Urinary bladder (tissue), 4 donors: Measurements from ENCODE around the gene MACROD2. TPM values are rescaled to one million over a fixed set of nuclear protein-coding genes. Genes with fewer than 3 reads are reported as not detected.
A peak's percentile ranks its signal among the peaks of the same experiment; 100 is the strongest.

Experiments used
- DNase-seq: peaks from one replicate; pipeline ENCODE4 v3.0.0-alpha.2; 2015; ENCODE audit errors: extremely low spot score
- H3K27ac ChIP-seq: one replicate; pipeline ENCODE4 v1.5.1; 2013; ENCODE audit warnings: low read depth, mild to moderate bottlenecking, moderate library complexity
- H3K36me3 ChIP-seq: one replicate; pipeline ENCODE4 v1.6.1; 2013; ENCODE audit warnings: mild to moderate bottlenecking, moderate library complexity; ENCODE audit not compliant: insufficient read depth
- H3K4me1 ChIP-seq: one replicate; pipeline ENCODE4 v1.6.1; 2013; ENCODE audit warnings: mild to moderate bottlenecking, moderate library complexity; ENCODE audit not compliant: insufficient read depth
- H3K4me3 ChIP-seq: one replicate; pipeline ENCODE4 v1.5.1; 2013; ENCODE audit warnings: low read depth, low read length
- WGBS: extraction: QIAGEN DNeasy Blood & Tissue Kit; methylation state at CpG from one replicate; pipeline ENCODE4 v1.1.7; 2013; 5-methylcytosine and 5-hydroxymethylcytosine counted together
- polyA plus RNA-seq: library from polyadenylated mRNA; stranded (reverse); fragments of 200-250 nt; gene quantifications from one replicate; pipeline ENCODE4 v1.2.3, GENCODE V29; 2013
- total RNA-seq: library from RNA; depleted of rRNA; stranded (reverse); fragments of >200 nt; gene quantifications from one replicate; pipeline ENCODE4 v1.2.3, GENCODE V29; 2014
- donor health status: healthy with polysubstance abuse.
- donor health status: healthy.

The MACROD2 gene
- total and polyA plus RNA-seq, 2 donors: 3.0 to 28.2 TPM

DNA sequence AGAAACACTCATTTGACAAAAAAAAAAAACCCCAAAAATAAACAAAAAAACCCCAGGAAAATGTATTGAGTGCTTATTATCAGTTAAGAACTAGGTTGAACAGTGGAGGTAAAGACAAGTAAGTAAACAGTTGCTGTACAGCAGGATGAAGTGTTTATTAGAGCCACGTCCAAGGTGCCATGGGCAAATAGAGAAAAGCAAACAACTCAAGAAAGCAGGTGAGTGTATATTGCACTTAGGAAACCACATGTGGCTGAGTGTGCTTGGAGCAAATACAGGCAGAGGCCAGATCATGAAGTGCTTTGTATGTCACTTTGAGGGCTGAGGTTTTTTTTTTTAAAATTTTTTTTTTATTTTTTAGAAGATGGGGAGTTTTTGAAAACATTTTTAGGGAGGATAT, 98.3 kb downstream of the MACROD2 start:
- no peak for DNase-seq
- WGBS: 56% methylated on average over 1 of the region's 1 CpG

DNA sequence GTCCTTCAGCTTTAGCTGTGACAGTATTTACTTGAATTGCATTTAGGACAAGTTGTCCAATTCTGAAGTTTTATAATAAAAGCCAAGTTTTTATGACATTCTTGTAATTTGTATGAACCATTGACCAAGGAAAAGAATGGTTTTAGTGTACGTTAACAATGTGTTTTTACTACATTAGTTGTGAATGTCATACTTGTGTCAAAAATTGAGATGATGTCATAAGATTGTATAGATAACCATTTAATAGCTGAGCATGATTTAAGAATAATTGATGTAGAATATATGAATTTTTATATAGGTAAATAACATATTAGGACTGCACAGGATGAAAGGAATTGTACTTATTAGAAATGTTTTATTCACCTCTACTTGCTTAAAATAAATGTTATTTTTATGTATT, 102.9 kb downstream of the MACROD2 start:
- Histone ChIP-seq H3K4me3 (no peak overlapping the region), H3K27ac (no peak overlapping the region), H3K4me1 (no peaks in the 10 kb centered on the region), H3K36me3 (no peaks in the 10 kb centered on the region)
- no peak for DNase-seq
- 82% methylated on average over 1 of the region's 1 CpG for WGBS

More for the DNA sequence above, 98.3 kb downstream of the MACROD2 start:
- Histone ChIP-seq H3K4me3 (no peak overlapping the region), H3K27ac (no peak overlapping the region), H3K36me3 (no peaks in the 10 kb centered on the region), H3K4me1 (no peaks in the 10 kb centered on the region)

DNA sequence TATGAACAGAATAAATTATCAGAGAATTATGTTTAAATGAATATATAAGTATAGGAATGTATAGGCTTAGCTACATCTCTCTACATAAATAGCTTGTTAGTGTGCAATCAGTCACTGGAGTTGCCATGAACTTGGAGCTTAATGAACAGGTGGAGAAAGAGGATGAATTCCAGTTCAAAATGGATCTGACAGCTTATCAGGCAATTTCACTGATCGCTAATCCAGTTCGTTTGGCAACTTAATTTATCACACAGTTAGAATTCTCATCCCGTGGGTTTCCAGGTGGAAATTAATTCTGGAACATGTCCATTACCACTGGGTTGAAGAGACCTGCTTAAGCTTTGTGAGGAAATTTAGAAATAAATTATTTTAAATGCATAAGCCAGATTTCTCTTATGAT, 118.1 kb downstream of the MACROD2 start:
- Histone ChIP-seq H3K36me3 (peaks cover 1% of the 10 kb centered on the region), H3K4me3 (no peak overlapping the region), H3K4me1 (no peaks in the 10 kb centered on the region), H3K27ac (no peak overlapping the region)
- DNase-seq: no peak
- 76% methylated on average over 3 of the region's 3 CpGs for WGBS

DNA sequence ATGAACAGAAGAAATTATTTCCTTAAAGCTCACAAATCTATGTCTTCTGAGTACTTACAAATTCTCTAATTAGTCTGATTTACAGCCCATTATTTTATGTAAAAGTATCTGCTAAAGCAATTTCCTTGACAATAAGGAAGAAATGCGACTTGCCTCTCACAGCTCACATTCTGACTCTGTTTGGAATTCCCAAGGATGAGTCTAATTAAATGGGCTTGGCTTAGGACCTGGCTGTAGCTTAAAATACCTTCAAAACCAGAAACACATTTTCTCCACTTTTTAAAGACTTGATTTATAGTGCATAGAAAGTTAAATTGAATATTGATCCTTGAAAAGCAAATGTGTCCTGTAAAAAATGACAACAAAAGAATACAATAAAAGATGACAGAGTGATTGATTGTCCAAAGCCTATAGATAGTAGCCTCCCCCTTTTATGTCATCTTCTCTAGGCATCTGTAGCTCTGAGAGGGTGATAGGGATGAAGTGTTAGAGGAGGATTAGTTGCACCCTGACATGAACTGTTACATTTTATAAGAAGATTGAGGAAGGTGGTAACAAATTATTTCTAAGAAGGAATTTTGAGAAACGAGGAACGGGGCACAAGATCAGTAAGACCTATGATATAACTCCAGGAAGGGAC, 118.9 kb downstream of the MACROD2 start:
- H3K27ac ChIP-seq: no peak overlapping the region
- WGBS: 79% methylated on average over 3 of the region's 3 CpGs
- DNase-seq: no peak
- H3K4me1 ChIP-seq: no peaks in the 10 kb centered on the region
- H3K4me3 ChIP-seq: no peak overlapping the region
- peaks cover 1% of the 10 kb centered on the region for H3K36me3 ChIP-seq

DNA sequence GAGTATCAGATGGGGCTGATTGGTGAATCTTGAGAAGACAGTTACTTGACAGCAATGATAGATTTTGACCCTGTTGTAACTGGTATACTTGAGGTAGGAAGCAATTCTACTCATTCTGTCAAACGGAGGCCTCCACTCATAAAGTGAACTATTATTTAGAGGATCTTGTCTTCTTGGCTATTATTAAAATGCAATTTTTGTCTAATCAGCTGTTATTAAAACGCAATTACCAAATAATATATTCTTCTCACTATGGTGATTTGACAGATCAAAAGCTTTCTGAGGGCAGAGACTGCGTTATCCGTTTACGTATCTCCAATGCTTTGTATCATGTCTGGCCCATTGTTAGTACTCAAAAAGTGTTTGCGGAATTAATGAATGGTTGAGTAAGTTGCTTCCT, 120.7 kb downstream of the MACROD2 start:
- Histone ChIP-seq H3K4me1 (no peaks in the 10 kb centered on the region), H3K36me3 (peaks cover 1% of the 10 kb centered on the region), H3K4me3 (no peak overlapping the region), H3K27ac (no peak overlapping the region)
- no peak for DNase-seq
- WGBS: 96% methylated on average over 6 of the region's 6 CpGs

DNA sequence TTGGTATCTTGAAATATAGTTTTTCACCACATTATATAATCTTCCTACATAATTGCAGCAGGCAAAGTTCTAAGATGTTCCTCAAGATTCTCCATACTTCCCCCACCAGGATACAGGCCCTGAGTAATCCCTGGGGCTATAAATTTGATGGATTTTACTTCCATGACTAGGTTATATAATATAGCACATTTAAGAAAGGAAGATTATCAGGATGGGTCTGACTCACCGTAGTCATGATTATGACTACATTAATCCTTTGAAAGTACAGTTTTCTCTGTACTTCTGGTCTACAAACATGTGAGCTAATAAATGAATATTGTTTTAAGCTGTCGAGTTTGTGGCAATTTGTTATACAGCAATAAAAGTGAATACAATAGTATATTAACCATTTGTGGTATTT, 122.5 kb downstream of the MACROD2 start:
- 36% methylated on average over 2 of the region's 2 CpGs for WGBS
- Histone ChIP-seq H3K36me3 (peaks cover 1% of the 10 kb centered on the region), H3K4me3 (no peak overlapping the region), H3K4me1 (no peaks in the 10 kb centered on the region), H3K27ac (no peak overlapping the region)
- DNase-seq: no peak

DNA sequence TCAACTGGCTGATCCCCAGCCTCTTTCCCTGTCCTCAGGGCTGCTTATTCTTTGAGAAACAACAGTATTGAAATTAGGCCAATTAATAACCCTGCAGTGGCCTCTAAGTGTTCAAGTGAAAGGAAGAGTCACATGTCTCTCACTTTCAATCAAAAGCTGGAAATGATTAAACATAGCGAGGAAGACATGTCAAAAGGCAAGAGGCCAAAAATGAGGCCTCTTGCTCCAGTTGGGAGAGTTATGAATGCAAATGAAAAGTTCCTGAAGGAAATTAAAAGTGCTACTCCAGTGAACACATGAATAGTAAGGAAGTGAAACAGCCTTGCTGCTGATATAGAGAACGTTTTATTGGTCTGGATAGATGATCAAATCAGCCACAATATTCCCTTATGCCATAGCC, 131.5 kb downstream of the MACROD2 start:
- DNase-seq: no peak
- Histone ChIP-seq H3K4me1 (no peaks in the 10 kb centered on the region), H3K4me3 (no peak overlapping the region), H3K27ac (no peak overlapping the region), H3K36me3 (peaks cover 1% of the 10 kb centered on the region)
- WGBS: 79% methylated on average over 2 of the region's 2 CpGs

DNA sequence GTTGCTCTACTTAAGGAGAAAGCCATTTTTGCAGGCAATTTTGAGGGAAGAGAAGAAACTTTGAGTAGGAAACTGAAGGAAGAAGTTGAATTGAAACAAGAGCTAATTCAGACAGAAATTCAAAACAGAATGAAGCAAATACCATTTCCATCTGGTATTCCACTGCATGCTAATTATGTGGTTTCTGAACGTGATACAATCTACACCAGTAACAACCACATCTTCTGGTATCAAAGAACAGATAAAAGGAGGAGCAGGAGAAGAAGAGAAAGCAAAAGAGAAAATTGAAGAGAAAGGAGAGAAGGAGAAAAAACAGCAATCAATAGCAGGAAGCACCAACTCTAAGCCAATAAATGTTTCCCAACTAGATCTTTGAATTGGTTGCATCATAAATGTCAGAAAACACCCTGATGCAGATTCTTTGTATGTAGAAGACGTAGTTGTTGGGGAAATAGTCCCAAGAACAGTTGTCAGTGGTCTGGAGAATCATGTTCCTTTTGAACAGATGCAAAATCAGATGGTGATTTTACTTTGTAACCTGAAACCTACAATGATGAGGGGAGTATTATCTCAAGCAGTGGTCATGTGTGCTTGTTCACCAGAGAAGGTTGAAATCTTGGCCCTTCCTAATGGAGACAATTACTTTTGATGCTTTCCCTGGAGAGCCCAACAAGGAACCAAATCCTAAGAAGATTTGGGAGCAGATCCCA, 132.4 kb downstream of the MACROD2 start:
- no peak for DNase-seq
- Histone ChIP-seq H3K4me1 (no peaks in the 10 kb centered on the region), H3K27ac (no peak overlapping the region), H3K4me3 (no peak overlapping the region), H3K36me3 (peaks cover 1% of the 10 kb centered on the region)
- WGBS: 81% methylated on average over 2 of the region's 2 CpGs

DNA sequence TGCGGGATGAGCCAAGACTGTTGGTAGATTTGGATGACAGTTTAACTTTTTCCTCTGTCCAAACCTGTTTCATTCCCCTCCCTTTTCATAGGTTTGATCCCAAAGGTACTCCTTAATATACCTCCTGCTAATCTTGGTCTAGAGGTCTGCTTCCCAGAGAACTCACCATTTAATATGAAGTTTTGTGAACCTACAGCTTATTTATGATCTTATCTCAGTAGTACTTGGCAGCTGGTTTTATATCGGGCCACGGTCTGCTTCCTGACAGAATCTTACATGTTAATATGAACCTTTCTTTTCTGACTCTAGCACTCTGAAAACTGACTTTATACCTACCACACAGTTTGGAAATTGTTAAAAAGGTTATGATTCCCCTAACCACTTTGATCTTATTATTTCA, 138.7 kb downstream of the MACROD2 start:
- Histone ChIP-seq H3K36me3 (no peaks in the 10 kb centered on the region), H3K4me3 (no peak overlapping the region), H3K4me1 (no peaks in the 10 kb centered on the region), H3K27ac (no peak overlapping the region)
- 78% methylated on average over 3 of the region's 3 CpGs for WGBS
- no peak for DNase-seq

DNA sequence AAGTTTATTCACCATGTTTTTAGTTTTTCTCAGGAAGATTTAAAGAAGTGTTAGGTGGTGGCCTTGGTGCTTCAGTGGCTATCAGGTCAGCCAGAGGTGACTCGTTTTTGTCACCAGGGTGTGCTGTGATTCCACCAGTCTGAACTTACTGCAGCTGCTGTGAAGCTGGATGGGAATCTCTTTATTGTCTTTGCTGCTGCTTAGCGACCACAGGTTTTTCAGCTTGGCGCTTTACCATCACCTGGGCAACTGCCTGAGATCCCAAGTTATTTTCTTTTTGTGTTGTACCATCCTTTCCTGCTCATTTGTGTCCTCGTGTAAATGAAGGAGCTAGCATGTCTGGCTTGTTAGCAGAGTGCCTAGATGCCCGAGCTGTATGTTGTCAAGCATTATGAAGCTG, 146.9 kb downstream of the MACROD2 start:
- peak; percentile 54 for DNase-seq
- Histone ChIP-seq H3K36me3 (no peaks in the 10 kb centered on the region), H3K4me3 (no peak overlapping the region), H3K27ac (no peak overlapping the region), H3K4me1 (no peaks in the 10 kb centered on the region)
- WGBS: 26% methylated on average over 5 of the region's 5 CpGs

DNA sequence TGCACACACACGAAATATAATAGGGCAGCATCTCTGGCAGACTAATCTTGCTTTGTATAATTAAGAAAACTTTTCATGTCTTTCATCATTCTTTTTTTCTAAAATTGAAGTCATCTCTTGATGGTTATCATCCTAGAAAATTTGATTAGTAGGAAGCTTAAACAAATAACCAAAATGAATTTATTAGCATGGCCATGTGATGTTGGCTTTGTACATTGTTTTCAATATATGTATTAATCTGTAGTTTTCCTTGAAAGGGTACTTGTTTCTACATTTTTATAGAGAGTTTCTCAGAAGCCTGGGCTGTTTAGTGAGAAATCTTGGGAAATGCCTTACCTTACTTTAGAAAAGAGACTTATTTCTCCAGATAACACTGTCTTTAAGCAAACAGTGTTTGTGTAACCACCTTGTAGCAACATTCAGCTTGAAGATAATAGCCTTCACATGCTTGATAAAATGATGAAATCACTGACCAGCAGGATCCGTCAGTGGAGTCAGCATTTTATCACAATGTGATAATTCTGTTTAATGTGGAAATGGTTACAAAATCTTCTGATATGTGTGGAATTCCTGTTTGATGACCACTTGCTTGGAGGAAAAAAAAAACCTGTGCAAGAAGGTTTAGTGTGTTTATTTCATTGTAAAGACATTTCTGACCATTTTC, 147.8 kb downstream of the MACROD2 start:
- Histone ChIP-seq H3K4me3 (no peak overlapping the region), H3K27ac (no peak overlapping the region), H3K36me3 (no peaks in the 10 kb centered on the region), H3K4me1 (no peaks in the 10 kb centered on the region)
- 39% methylated on average over 2 of the region's 2 CpGs for whole genome bisulfite sequencing
- DNase-seq: no peak

DNA sequence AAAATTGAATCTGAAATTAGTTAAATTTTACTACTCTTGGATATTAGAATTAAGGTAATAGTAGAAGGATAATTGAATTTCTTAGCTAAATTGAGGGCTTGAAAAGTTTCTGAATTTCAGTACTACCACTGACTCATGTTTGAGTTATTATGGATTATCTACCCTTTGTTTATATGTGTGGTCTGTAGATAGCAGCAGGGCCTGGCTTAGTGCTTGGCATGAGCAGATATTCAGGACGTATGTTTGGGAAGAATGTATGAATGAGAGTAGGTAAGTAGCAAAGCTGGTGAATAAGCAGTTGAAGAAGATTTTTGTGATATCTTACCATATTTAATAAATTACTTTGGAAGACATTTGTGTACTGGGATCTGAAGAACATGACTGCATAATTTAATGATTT, 152.7 kb downstream of the MACROD2 start:
- no peak overlapping the region for H3K4me3 ChIP-seq
- no peak for DNase-seq
- WGBS: 28% methylated on average over 1 of the region's 1 CpG
- no peaks in the 10 kb centered on the region for H3K36me3 ChIP-seq
- H3K27ac ChIP-seq: no peak overlapping the region
- H3K4me1 ChIP-seq: no peaks in the 10 kb centered on the region

DNA sequence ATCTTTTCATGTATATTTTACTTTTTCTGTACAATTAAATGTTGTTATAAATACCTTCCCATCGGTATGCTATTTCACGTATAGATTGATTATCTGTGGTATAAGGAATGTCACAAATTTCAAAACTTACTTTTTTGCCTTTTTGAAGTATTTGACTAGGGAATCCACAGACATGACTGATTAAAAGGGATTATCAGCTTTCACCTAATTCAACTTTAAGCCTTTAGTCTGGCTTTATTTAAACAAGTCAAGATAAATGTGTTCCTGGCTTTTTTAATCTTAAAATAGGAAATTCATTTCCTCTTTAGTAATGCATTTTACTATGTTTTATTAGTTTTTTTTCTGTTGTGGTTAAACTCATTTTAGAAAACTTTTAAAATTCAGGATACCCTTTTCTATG, 160.0 kb downstream of the MACROD2 start:
- 46% methylated on average over 2 of the region's 2 CpGs for WGBS
- no peak overlapping the region for H3K27ac ChIP-seq
- H3K4me1 ChIP-seq: no peaks in the 10 kb centered on the region
- no peaks in the 10 kb centered on the region for H3K36me3 ChIP-seq
- DNase-seq: no peak
- H3K4me3 ChIP-seq: no peak overlapping the region

DNA sequence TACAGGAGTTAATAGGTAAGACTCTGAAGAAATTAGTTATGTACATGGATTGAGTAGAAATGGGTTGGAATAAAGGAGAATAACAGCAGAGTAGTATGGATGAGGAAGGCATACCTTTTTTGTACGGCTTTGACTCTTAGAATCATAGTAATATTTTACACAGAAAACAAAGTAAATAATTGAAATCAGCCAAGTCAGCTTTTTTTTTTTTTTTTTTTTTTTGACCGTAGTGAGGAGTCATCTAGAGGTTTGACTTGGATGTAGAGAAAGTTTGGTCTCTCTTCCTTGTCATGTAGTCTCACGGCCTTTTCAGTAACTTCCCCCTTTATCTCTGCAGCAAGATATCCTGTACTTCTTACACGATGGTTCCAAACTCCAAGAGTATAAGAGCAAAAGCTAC, 183.2 kb downstream of the MACROD2 start:
- H3K36me3 ChIP-seq: no peaks in the 10 kb centered on the region
- H3K4me3 ChIP-seq: no peak overlapping the region
- no peak overlapping the region for H3K27ac ChIP-seq
- no peak for DNase-seq
- WGBS: 91% methylated on average over 4 of the region's 4 CpGs
- H3K4me1 ChIP-seq: no peaks in the 10 kb centered on the region
